HepG2 (cell line): ENCODE measurements around the gene CHMP4B. TPM values are rescaled to one million over a fixed set of nuclear protein-coding genes. Genes with fewer than 3 reads are reported as not detected.

Source experiments
- DZIP1 ChIP-seq: sonication (generic); formaldehyde crosslinking; IDR thresholded peaks from 2 replicates; pipeline ENCODE4 v1.5.0; 2020; ENCODE audit warnings: mild to moderate bottlenecking, missing genetic modification reagents
- HOMEZ ChIP-seq: IDR thresholded peaks from 2 replicates; pipeline ENCODE4 v1.6.1; 2016; ENCODE audit warnings: low read depth
- ISX ChIP-seq: sonication (generic); formaldehyde crosslinking; conservative IDR thresholded peaks from 2 replicates; pipeline ENCODE4 v1.5.0; 2020; ENCODE audit warnings: missing genetic modification reagents
- KLF9 ChIP-seq: IDR thresholded peaks from 2 replicates; pipeline ENCODE4 v1.6.1; 2016; ENCODE audit warnings: low read depth
- LCORL ChIP-seq, 2 experiments: fragments of 450-650 bp in 1 of 2; sonication (generic) in 1 of 2; formaldehyde crosslinking in 1 of 2; IDR thresholded peaks; 2 replicates each; pipeline versions ENCODE4 v1.5.0 to v1.6.1; 2017 to 2020; ENCODE audit warnings: antibody characterized with exemption in 1 of 2, missing genetic modification reagents in 1 of 2
- NFKBIZ ChIP-seq: IDR thresholded peaks from 2 replicates; pipeline ENCODE4 v1.6.1; 2018; ENCODE audit warnings: missing genetic modification reagents, missing compliant biosample characterization
- RAD51 ChIP-seq: fragments of 450-650 bp; IDR thresholded peaks from 2 replicates; pipeline ENCODE4 v1.6.1; 2016; ENCODE audit warnings: borderline replicate concordance
- RARA ChIP-seq: IDR thresholded peaks from 2 replicates; pipeline ENCODE4 v1.6.1; 2016; ENCODE audit warnings: missing genetic modification reagents, missing compliant biosample characterization
- RNF219 ChIP-seq: sonication (generic); formaldehyde crosslinking; IDR thresholded peaks from 2 replicates; pipeline ENCODE4 v1.5.0; 2020; ENCODE audit warnings: mild to moderate bottlenecking, missing genetic modification reagents
- SP140L ChIP-seq: sonication (generic); formaldehyde crosslinking; IDR thresholded peaks from 2 replicates; pipeline ENCODE4 v1.4.0; 2020; ENCODE audit warnings: missing genetic modification reagents, borderline replicate concordance
- TRIM24 ChIP-seq: sonication (generic); formaldehyde crosslinking; IDR thresholded peaks from 2 replicates; pipeline ENCODE4 v1.8.0; 2022; ENCODE audit warnings: mild to moderate bottlenecking, missing genetic modification reagents
- ZHX1 ChIP-seq: sonication (generic); formaldehyde crosslinking; IDR thresholded peaks from 2 replicates; pipeline ENCODE4 v1.8.1; 2022; ENCODE audit warnings: low read depth, mild to moderate bottlenecking, missing genetic modification reagents
- ZKSCAN8 ChIP-seq: IDR thresholded peaks from 2 replicates; pipeline ENCODE4 v1.6.1; 2016; ENCODE audit warnings: borderline replicate concordance, missing genetic modification reagents, missing compliant biosample characterization
- ZMYM4 ChIP-seq: sonication (generic); formaldehyde crosslinking; IDR thresholded peaks from 2 replicates; pipeline ENCODE4 v1.8.1; 2023; ENCODE audit warnings: mild to moderate bottlenecking, missing genetic modification reagents
- ZNF124 ChIP-seq: sonication (generic); formaldehyde crosslinking; IDR thresholded peaks from 2 replicates; pipeline ENCODE4 v1.4.0; 2020; ENCODE audit warnings: missing genetic modification reagents
- ZNF501 ChIP-seq: sonication (generic); formaldehyde crosslinking; IDR thresholded peaks from 2 replicates; pipeline ENCODE4 v1.5.1; 2020; ENCODE audit warnings: mild to moderate bottlenecking, moderate library complexity, missing genetic modification reagents
- ZNF580 ChIP-seq: IDR thresholded peaks from 2 replicates; pipeline ENCODE4 v1.6.1; 2016; ENCODE audit warnings: low read depth, borderline replicate concordance
- ZSCAN29 ChIP-seq: sonication (generic); formaldehyde crosslinking; conservative IDR thresholded peaks from 2 replicates; pipeline ENCODE4 v1.4.0; 2020; ENCODE audit warnings: mild to moderate bottlenecking, missing genetic modification reagents
- polyA plus RNA-seq, 8 experiments: library from polyadenylated mRNA; depleted of rRNA in 3 of 8; stranded (reverse) in 7 of 8; unstranded in 1 of 8; fragments of >200 nt; fragmentation: Illumina TruSeq in 4 of 8; extraction: Trizol in 4 of 8; gene quantifications; 2 replicates each; pipeline versions ENCODE4 v1.2.1 to v1.2.3, GENCODE V29; 2011 to 2016; ENCODE audit warnings: low read depth in 4 of 8, missing spikeins in 1 of 8, mixed read lengths in 1 of 8; ENCODE audit not compliant: insufficient read depth in 1 of 8
- total RNA-seq, 5 experiments: library from RNA; depleted of rRNA; stranded (reverse); fragments of >200 nt; fragmentation: Illumina TruSeq; extraction: Trizol; gene quantifications; 2 replicates each; pipeline ENCODE4 v1.2.3, GENCODE V29; 2016; ENCODE audit warnings: low read depth in 1 of 5

The CHMP4B gene
- total and polyA plus RNA-seq, 2 of the 13 experiments (the other 11 are each of a cell fraction or from before 2014, with no cell fraction given) = 40.1 to 45.6 TPM

- TF ChIP-seq ZNF501 (CRISPR knock-in tag) = 0 out of 2 replicates have a peak, but pooled peaks have one; percentile 37
- TF ChIP-seq ZNF124 = peak; percentile 58; the same call in 1 of the 2 replicates
- peak; percentile 85; the same call in 1 of the 2 replicates for TF ChIP-seq ZSCAN29 (CRISPR knock-in tag)
- TF ChIP-seq RAD51 = no peak
- TF ChIP-seq ISX (CRISPR knock-in tag) = no peak
- no peak for TF ChIP-seq LCORL (IDR thresholded peaks at IDR 0.05)
- peak; percentile 77 for TF ChIP-seq LCORL (CRISPR knock-in tag; IDR thresholded peaks at IDR 0.05)
- TF ChIP-seq RARA (CRISPR knock-in tag) = peak; percentile 58
- TF ChIP-seq TRIM24 (CRISPR knock-in tag) = no peak
- no peak; the same call in 1 of the 2 replicates for TF ChIP-seq ZNF580 (CRISPR knock-in tag)
- TF ChIP-seq RNF219 (CRISPR knock-in tag) = no peak
- no peak for TF ChIP-seq SP140L (CRISPR knock-in tag)
- 0 out of 2 replicates have a peak, but pooled peaks have one; percentile 37 for TF ChIP-seq ZMYM4 (CRISPR knock-in tag)
- no peak for TF ChIP-seq DZIP1 (CRISPR knock-in tag)
- no peak for TF ChIP-seq NFKBIZ (CRISPR knock-in tag)
- no peak for TF ChIP-seq ZHX1 (CRISPR knock-in tag)
- no peak for TF ChIP-seq ZKSCAN8 (CRISPR knock-in tag)
- TF ChIP-seq HOMEZ (CRISPR knock-in tag) = 0 out of 2 replicates have a peak, but pooled peaks have one; percentile 13
- 0 out of 2 replicates have a peak, but pooled peaks have one; percentile 7 for TF ChIP-seq KLF9 (CRISPR knock-in tag)
Measured at GRCh38 chr20:33812152-33812849, 1.2 kb downstream of the CHMP4B start (continued).
